Nucleus accumbens (tissue), 56 donors: ENCODE data around the gene C19orf53.

Experiments used
- DNase-seq, 56 donors: peaks; one replicate each; lab custom pipeline; 2025; lab: John Stamatoyannopoulos, UW

Gene C19orf53

DNA sequence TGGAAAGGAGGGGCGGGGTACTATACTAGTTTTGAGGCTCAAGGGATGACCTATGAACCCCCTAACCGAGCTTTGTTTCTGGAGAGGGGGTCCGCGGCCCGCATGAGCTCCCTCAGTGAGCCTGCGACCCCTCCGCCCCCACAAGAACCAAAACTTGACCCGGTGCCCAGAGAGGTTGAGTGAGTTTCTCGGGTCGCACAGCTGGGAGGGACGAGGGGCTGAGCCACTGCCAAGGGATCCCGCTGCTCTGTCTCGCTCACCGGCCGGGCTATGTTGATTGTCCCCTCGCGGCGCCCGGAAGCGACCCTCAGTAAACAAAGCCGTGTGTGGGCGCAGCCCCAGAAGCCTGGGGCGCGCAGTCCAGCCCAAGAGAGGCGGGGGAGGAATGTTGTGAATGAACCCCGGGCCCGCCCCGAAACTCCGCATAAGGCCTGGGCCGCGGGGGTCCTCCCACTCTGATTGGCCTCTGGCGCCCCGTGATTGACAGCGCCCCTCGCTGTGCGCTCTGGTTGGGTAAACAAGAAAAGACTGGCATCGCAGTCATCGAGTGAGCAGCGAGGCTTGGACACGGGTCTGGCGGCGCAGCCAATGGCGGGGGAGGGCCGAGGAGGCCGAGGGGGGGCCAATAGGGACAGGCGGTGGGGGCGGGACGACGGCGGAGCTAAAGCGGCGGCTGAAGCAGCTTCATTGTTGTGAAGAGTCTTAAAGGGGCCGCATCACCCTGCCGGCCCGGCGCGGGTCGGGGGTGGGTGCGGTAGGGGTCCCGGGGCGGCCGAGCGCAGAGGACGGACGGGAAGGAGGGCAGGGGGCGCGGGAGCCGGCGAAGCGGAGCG is 20.7 kb downstream of the C19orf53 start, which contains the start of gene ZSWIM4:
Gene ZSWIM4, plus strand, starts transcription at position 687 of the 833 bp plus-strand sequence. CDS start 206 bp downstream, outside the sequence.
- DNase-seq, result peak; percentile 82 to 99 (median 96)

GRCh38 chr19:13795595-13796300 is 21.5 kb downstream of the C19orf53 start:
- DNase-seq, result peak in 2 of 56 donors; percentile 27 to 45

GRCh38 chr19:13796301-13797057 is 22.2 kb downstream of the C19orf53 start:
- DNase-seq, result peak in 4 of 56 donors; percentile 1 to 17 (median 8)

DNA sequence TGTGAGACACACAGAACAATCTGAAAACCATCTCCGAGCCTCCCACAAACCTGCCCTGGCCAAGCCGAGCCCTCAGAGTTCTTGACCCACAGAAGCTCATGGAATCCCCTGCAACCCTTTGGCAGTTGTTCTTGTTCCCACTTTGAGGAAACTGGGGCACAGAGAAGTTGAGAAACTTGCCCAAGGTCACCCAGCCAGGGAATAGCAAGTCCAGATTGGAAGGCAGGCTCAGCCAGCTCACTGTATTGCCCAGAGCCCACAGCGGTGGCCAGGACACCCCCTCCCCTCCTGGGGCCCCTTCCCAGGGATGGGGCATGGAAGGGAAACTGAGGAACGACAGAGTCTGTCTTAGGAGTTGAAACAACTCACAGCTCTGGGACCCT is 22.8 kb downstream of the C19orf53 start:
- DNase-seq, result no peak

- no peak for DNase-seq
These were observed 23.6 kb downstream of the C19orf53 start for GRCh38 chr19:13797870-13798269.

DNA sequence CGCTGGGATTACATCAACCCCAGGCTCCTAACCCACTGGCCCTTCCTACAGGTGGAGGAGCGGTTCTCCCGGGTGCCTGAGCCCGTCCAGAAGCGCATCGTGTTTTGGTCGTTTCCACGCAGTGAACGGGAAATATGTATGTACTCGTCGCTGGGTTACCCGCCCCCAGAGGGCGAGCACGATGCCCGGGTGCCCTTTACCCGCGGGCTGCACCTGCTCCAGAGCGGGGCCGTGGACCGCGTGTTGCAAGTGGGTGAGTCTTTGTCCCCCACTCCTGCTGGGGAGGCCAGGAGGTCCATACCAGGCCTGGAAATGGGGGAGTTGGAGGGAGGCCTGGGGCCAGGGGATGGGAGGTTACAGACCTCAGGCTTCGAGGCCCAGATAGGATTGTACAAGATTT is 25.4 kb downstream of the C19orf53 start:
- no peak for DNase-seq

DNA sequence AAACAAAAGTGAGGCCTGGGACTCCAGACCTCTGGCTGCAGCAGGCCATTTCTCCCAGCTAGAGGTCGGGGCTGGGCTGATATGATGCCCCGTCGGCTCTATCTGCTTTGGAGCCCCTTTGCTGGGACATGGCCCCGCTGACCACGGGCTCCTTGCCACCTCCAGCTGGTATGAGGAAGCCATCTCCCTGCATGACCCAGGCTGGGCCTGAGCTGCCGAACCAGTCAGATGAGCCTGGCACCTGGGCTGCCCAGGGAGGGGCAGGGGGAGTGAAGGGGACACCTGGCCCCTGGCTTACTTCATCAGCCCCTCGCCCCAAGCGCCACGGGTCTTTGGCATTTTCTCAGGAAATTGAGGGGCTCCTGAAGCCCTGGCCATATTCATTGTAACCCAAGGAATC is 28.8 kb downstream of the C19orf53 start:
- no peak for DNase-seq

GRCh38 chr19:13804830-13805683 is 30.8 kb downstream of the C19orf53 start:
- peak in 4 of 56 donors; percentile 5 to 17 (median 10) for DNase-seq

DNA sequence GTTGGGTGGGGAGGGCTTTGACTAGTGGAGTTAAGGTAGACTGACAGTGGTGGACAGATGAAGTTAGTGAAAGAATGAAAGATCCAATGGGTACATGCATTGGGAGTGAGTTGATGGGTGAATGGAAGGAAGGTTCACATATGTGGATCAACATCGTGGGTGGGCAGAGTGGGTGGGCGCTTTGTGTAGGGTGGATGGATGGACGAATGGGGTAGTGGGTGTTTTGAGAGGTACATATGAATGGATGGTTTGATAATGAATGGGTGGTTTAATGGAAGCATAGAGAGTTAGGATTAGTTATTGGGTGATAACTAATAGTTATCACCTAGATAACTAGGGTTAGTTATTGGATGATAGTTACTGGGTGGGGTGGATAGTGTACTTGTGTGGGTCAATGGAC is 32.5 kb downstream of the C19orf53 start:
- DNase-seq, result no peak

DNA sequence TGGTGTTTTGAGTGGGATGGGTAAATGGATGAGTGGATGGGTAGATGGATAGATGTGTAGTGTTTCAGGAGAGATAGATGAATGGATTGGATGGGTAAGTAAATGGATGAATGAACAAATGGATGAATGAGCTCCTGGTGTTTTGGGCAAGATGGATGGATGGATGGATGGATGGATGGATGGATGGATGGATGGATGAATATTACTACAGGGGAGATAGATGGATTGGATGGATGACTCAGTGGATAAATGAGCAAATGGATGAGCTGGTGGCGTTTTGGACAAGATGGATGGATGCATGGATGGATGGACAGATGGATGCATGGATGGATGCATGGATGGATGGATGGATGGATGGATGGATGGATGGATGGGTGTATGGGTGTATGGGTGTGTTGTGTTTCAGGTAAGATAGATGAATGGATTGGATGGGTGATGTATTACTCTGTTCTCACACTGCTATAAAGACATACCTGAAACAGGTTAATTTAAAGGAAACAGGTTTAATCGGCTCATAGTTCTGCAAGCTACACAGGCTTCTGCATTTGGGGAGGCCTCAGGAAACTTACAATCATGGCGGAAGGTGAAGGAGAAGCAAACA is 33.3 kb downstream of the C19orf53 start:
- DNase-seq, result no peak

DNA sequence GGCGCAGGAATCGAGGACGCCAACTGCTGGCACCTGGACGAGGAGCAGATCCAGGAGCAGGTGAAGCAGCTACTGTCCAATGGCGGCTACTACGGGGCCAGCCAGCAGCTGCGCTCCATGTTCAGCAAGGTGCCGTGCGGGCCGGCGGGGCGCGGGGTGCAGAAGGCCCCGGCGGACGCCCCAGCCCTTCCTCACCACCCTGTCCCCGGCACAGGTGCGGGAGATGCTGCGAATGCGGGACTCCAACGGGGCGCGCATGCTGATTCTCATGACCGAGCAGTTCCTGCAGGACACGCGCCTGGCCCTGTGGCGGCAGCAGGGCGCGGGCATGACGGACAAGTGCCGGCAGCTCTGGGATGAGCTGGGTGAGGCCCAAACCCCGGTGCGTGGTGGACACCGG is 34.6 kb downstream of the C19orf53 start:
- no peak for DNase-seq

- DNase-seq, result no peak
These were observed 38.3 kb downstream of the C19orf53 start for GRCh38 chr19:13812544-13812943.

DNA sequence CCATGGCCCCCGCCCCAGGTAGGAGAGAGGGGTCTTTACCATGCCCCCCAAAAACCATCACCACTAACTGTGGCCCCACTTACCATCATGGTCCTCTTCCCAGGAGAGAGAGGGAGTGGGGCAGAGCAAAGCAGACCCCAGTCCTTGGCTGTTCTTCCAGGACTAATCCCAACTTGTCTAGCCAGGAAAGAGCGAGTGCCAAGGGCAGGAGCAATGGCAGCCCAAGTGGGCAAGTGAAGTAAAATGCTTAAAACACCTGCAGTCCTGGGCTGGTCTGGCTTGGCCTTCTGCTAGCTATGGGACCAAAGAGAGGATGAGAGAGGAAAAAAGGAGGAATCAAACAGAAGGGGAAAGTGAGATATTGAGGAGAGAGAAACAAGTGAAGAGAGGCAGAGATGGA is 38.9 kb downstream of the C19orf53 start:
- no peak for DNase-seq

- no peak for DNase-seq
These were observed 40.3 kb downstream of the C19orf53 start for GRCh38 chr19:13814550-13814949.

GRCh38 chr19:13817018-13817614 is 42.9 kb downstream of the C19orf53 start:
- DNase-seq, result no peak

GRCh38 chr19:13817615-13818371 is 43.5 kb downstream of the C19orf53 start:
- DNase-seq, result peak in 3 of 56 donors; percentile 11 to 58 (median 18)

GRCh38 chr19:13819238-13819637 is 45.0 kb downstream of the C19orf53 start:
- no peak for DNase-seq

DNA sequence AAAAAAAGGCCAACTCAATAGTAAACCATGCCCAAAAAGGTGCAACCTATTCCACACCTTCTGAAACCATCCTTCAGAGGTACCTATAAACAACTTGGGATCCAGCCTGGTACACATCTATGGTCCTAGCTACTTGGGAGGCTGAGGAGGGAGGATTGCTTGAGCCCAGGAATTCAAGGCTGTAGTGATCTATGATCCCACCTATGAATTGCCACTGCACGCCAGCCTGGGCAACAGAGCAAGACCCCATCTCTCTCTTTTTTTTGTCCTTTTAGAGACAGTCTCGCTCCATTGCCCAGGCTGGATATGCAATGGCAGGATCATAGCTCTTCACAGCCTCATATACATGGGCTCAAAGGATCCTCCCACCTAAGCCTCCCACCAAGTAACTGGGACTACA is 47.0 kb downstream of the C19orf53 start:
- DNase-seq, result no peak
